Measurements from ENCODE around the gene TXNDC17. TPM values are rescaled to one million over a fixed set of nuclear protein-coding genes. Genes with fewer than 3 reads are reported as not detected.
"Not testable (repeated sequence)": the region's sequence is repeated elsewhere in the genome, so short reads cannot be mapped to it uniquely, and the experiment has no call there.

Gene TXNDC17
- polyA plus RNA-seq, 1 experiment = 213 TPM

DNA sequence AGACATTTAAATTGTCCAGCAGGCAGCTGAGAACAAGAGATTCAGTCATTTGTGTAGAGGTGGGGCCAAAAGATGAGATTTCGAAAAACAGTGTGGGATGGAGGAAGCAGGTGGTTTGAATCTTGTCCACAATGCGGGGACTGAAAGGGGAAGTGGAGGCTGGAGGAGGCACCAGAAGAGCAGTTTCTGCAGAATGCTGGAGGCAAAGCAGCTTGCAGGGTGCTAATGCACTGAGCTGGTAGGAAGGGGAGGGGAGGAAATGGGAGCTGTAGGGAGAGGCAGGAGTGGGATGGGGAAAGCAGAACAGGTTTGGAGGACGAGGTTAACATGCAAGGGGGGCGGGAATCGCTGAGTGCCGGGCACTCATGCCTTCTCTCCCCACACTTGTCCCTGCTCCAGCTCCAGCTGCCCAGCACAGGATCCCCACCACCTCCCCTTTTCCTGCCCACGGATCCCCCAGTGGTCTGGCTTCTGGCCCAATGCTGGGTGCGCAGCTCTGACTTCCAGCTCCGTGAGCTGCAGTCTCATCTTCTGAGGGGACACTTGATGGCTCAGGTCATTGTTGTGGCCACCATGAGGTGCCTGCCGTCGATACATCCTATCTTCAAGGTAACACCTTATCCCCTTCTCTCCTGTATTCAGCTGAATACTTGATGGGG, 20.1 kb downstream of the TXNDC17 start:
- TF ChIP-seq, protein P1, sequence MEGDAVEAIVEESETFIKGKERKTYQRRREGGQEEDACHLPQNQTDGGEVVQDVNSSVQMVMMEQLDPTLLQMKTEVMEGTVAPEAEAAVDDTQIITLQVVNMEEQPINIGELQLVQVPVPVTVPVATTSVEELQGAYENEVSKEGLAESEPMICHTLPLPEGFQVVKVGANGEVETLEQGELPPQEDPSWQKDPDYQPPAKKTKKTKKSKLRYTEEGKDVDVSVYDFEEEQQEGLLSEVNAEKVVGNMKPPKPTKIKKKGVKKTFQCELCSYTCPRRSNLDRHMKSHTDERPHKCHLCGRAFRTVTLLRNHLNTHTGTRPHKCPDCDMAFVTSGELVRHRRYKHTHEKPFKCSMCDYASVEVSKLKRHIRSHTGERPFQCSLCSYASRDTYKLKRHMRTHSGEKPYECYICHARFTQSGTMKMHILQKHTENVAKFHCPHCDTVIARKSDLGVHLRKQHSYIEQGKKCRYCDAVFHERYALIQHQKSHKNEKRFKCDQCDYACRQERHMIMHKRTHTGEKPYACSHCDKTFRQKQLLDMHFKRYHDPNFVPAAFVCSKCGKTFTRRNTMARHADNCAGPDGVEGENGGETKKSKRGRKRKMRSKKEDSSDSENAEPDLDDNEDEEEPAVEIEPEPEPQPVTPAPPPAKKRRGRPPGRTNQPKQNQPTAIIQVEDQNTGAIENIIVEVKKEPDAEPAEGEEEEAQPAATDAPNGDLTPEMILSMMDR (IDR thresholded peaks at IDR 0.05; ENCODE audit: insufficient read depth, low read depth, low read length) = no peak
- CTCF ChIA-PET = interaction anchor here (1.2 to 3.3 kb wide), 3 partner anchors 16 to 227 kb away, joined by 3 to 12 read pairs (median 5); no protein-coding TSS in a partner anchor
- peaks cover 18% of the 10 kb centered on the region for H3K27me3 ChIP-seq (ENCODE audit: control insufficient read depth, insufficient read depth, low read length)

DNA sequence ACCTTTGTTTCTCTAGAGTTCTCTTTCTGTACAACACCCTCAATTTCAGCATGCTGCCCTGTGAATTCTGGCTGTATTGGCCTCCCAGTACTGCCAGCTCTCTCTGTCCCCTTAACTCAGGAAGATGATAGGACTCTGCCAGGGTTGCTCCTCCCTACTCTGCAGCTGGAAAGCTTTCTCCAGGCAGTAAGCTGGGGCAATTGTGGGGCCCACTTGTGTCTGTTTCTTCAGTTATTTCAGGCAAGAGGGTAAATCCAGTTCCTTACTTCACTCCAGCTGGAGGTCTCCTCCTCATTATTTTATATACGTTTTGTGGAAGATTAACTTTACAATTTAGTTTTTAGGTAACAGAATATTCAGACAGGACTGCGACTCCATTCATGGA, 20.6 kb downstream of the TXNDC17 start:
- POLR2A ChIA-PET = no interaction called here
- H3K27me3 ChIP-seq (ENCODE audit: control insufficient read depth, insufficient read depth, low read length) = peaks cover 18% of the 10 kb centered on the region
- no peak for DNase-seq (ENCODE audit: low read depth)
- H3K4me3 ChIP-seq (ENCODE audit: low read depth, low read length) = no peak overlapping the region
- H3K36me3 ChIP-seq (ENCODE audit: control insufficient read depth, insufficient read depth, low read length) = no peaks in the 10 kb centered on the region
- TF ChIP-seq, protein P1 (IDR thresholded peaks at IDR 0.05; ENCODE audit: insufficient read depth, low read depth, low read length) = no peak
- CTCF ChIA-PET = interaction anchor here (1.2 to 3.3 kb wide), 3 partner anchors 16 to 227 kb away, joined by 3 to 12 read pairs (median 5); no protein-coding TSS in a partner anchor

More for the DNA sequence above, 20.1 kb downstream of the TXNDC17 start:
- no peaks in the 10 kb centered on the region for H3K36me3 ChIP-seq (ENCODE audit: control insufficient read depth, insufficient read depth, low read length)
- no peak for DNase-seq (ENCODE audit: low read depth)
- POLR2A ChIA-PET = no interaction called here
- no peak overlapping the region for H3K4me3 ChIP-seq (ENCODE audit: low read depth, low read length)

DNA sequence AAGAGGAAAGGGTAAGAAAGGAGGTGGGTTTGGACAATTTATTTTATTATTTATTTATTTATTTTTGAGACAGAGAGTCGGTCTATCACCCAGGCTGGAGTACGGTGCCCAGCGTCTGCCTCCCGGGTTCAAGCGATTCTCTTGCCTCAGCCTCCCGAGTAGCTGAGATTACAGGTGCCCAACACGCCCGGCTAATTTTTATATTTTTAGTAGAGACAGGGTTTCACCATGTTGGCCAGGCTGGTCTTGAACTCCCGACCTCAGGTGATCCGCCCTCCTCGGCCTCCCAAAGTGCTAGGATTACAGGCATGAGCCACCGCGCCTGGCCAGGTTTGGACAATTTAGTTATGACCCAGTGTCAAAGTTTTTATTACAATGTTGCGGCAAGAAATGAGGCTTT, 22.3 kb downstream of the TXNDC17 start:
- H3K36me3 ChIP-seq (ENCODE audit: control insufficient read depth, insufficient read depth, low read length); CTCF ChIA-PET: not testable (repeated sequence)

DNA sequence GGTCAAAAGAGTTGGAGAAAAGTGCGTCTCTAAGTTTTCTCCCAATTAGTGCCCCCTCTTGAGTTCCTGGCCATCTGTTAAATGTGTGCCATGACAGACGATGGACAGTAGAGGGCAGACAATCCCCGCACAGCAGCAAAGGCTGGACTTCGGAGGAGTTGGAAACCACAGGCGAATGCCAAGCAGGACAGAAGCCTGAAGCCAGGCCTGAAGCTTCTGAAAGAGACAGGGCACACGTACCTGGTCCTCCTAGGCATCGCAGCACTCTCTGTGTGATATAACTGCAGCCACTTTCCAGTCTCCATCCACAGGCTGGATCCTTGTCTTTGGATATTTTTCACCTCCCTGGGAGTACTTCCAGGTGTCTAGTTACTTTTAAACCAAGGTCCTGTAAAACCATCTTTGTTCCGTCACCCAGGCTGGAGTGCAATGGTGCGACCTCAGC, 25.2 kb downstream of the TXNDC17 start:
- no peak overlapping the region for H3K4me3 ChIP-seq (ENCODE audit: low read depth, low read length)
- CTCF ChIA-PET = interaction anchor here (0.6 to 6.2 kb wide), 34 partner anchors 9 to 671 kb away, joined by 3 to 65 read pairs (median 4); partner anchors contain the start of genes ALOX12, C17orf100, MED31 and XAF1

More for the DNA sequence above, 22.3 kb downstream of the TXNDC17 start:
- peaks cover 22% of the 10 kb centered on the region for H3K27me3 ChIP-seq (ENCODE audit: control insufficient read depth, insufficient read depth, low read length)
- POLR2A ChIA-PET; H3K4me3 ChIP-seq (ENCODE audit: low read depth, low read length); DNase-seq (ENCODE audit: low read depth): not testable (repeated sequence)

DNA sequence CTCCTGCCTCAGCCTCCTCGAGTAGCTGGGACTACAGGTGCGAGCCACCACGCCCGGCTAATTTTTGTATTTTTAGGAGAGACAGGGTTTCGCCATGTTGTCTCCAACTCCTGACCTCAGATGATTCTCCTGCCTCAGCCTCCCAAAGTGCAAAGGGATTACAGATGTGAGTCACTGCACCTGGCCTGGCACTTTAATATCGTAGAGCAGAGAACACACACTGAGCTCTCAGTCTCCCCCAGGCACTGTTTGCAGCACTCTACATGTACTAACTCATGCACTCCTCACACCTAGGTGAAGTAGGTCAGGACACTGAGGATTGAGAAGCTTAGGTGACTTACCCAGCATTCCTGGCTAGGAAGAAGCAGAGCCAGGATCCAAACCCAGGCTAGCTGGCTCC, 25.7 kb downstream of the TXNDC17 start:
- POLR2A ChIA-PET = no interaction called here
- DNase-seq (ENCODE audit: low read depth) = no peak

More for the DNA sequence above, 25.2 kb downstream of the TXNDC17 start:
- Histone ChIP-seq H3K27me3 (ENCODE audit: control insufficient read depth, insufficient read depth, low read length) (peaks cover 25% of the 10 kb centered on the region), H3K36me3 (ENCODE audit: control insufficient read depth, insufficient read depth, low read length) (no peaks in the 10 kb centered on the region)
- POLR2A ChIA-PET = no interaction called here
- peak; percentile 25 for DNase-seq (ENCODE audit: low read depth)
- TF ChIP-seq, protein P1 (IDR thresholded peaks at IDR 0.05; ENCODE audit: insufficient read depth, low read depth, low read length) = peak; percentile 93

More for the DNA sequence above, 25.7 kb downstream of the TXNDC17 start:
- peaks cover 25% of the 10 kb centered on the region for H3K27me3 ChIP-seq (ENCODE audit: control insufficient read depth, insufficient read depth, low read length)
- TF ChIP-seq, protein P1 (IDR thresholded peaks at IDR 0.05; ENCODE audit: insufficient read depth, low read depth, low read length) = no peak
- H3K4me3 ChIP-seq (ENCODE audit: low read depth, low read length) = no peak overlapping the region
- CTCF ChIA-PET = interaction anchor here (0.6 to 6.2 kb wide), 34 partner anchors 9 to 671 kb away, joined by 3 to 65 read pairs (median 4); partner anchors contain the start of genes ALOX12, C17orf100, MED31 and XAF1
- no peaks in the 10 kb centered on the region for H3K36me3 ChIP-seq (ENCODE audit: control insufficient read depth, insufficient read depth, low read length)
